PFSK-1 (cell line): ENCODE data around the gene KCNK16.

Source experiments
- FOXP2 ChIP-seq: optimal IDR thresholded peaks from 2 replicates; pipeline ENCODE3; 2011; ENCODE audit warnings: borderline replicate concordance, control low read depth, inconsistent platforms; ENCODE audit not compliant: insufficient read depth; ENCODE audit errors: extremely low read length, extremely low read depth
- POLR2AphosphoS5 ChIP-seq: IDR thresholded peaks from 2 replicates; pipeline ENCODE4 v1.6.1; 2012; ENCODE audit warnings: low read depth, mild to moderate bottlenecking, control low read depth, low read length, moderate library complexity
- SIN3A ChIP-seq: IDR thresholded peaks from 2 replicates; pipeline ENCODE4 v1.6.1; 2012; ENCODE audit warnings: mild to moderate bottlenecking, low read length, moderate library complexity, borderline replicate concordance; ENCODE audit not compliant: insufficient read depth
- TAF1 ChIP-seq: IDR thresholded peaks from 2 replicates; pipeline ENCODE4 v1.6.1; 2012; ENCODE audit warnings: low read length, control low read depth, borderline replicate concordance; ENCODE audit not compliant: insufficient read depth
- TF ChIP-seq, protein P1 (sequence below), 2 experiments: IDR thresholded peaks; 2 replicates each; pipeline versions ENCODE4 v1.6.1 to v1.8.0; 2011 to 2012; ENCODE audit warnings: low read depth in 2 of 2, low read length in 2 of 2, control low read depth in 1 of 2, inconsistent platforms in 1 of 2, mild to moderate bottlenecking in 1 of 2, moderate library complexity in 1 of 2; ENCODE audit not compliant: insufficient read depth in 1 of 2

KCNK16 gene

DNA sequence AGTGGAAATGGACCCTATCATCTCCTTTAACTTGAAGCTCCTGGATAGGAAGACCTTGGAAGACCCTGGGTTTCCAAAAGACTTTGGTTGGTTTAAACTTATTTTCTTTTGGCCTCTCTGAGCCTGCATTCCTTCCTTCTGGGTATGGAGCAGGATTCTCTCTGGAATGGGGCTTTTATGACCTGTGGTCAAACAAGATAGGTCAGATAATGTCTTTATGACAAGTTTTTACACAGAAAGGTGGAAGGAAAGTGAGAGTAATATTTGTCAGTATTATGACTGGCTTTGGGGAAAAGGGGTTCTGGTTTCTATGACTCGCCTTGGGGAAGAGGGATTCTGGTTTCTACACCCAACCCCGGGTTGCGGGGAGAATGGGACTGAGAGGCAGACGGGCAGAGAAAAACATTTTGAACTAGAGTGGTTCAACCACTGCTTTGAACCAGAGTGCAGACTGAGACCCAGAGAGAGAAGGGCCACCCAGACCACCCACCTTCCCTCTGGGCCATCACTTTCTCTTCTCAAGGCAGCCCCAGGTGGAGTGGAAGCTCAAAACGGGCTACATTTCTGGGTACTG is 55.6 kb downstream of the KCNK16 start:
- TF ChIP-seq TAF1 = no peak
- TF ChIP-seq FOXP2 = no peak
- no peak for TF ChIP-seq SIN3A
- TF ChIP-seq, protein P1, sequence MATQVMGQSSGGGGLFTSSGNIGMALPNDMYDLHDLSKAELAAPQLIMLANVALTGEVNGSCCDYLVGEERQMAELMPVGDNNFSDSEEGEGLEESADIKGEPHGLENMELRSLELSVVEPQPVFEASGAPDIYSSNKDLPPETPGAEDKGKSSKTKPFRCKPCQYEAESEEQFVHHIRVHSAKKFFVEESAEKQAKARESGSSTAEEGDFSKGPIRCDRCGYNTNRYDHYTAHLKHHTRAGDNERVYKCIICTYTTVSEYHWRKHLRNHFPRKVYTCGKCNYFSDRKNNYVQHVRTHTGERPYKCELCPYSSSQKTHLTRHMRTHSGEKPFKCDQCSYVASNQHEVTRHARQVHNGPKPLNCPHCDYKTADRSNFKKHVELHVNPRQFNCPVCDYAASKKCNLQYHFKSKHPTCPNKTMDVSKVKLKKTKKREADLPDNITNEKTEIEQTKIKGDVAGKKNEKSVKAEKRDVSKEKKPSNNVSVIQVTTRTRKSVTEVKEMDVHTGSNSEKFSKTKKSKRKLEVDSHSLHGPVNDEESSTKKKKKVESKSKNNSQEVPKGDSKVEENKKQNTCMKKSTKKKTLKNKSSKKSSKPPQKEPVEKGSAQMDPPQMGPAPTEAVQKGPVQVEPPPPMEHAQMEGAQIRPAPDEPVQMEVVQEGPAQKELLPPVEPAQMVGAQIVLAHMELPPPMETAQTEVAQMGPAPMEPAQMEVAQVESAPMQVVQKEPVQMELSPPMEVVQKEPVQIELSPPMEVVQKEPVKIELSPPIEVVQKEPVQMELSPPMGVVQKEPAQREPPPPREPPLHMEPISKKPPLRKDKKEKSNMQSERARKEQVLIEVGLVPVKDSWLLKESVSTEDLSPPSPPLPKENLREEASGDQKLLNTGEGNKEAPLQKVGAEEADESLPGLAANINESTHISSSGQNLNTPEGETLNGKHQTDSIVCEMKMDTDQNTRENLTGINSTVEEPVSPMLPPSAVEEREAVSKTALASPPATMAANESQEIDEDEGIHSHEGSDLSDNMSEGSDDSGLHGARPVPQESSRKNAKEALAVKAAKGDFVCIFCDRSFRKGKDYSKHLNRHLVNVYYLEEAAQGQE (IDR thresholded peaks at IDR 0.05; ENCODE audit: insufficient read depth in 1 of 2, low read depth in 2 of 2, low read length in 2 of 2) = no peak
- no peak for TF ChIP-seq POLR2AphosphoS5

DNA sequence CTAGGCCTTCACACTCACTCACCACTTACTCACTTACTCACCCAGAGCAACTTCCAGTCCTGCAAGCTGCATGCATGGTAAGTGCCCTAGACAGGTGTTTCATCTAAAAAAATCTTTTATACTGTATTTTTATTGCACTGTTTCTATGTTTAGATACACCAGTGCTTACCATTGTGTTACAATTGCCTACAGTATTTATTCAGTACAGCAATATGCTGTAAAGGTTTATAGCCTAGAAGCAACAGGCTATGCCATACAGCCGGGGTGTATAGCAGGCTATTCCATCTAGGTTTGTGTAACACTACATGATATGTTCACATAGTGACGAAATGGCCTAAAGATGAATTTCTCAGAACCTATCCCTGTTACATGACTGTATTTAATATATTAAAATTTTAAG is 56.1 kb downstream of the KCNK16 start:
- no peak for TF ChIP-seq SIN3A
- no peak for TF ChIP-seq POLR2AphosphoS5
- TF ChIP-seq, protein P1 (IDR thresholded peaks at IDR 0.05; ENCODE audit: insufficient read depth in 1 of 2, low read depth in 2 of 2, low read length in 2 of 2) = no peak
- TF ChIP-seq TAF1 = no peak
- TF ChIP-seq FOXP2 = no peak
